ENCODE results near the gene PROCA1. TPM values are rescaled to one million over a fixed set of nuclear protein-coding genes. Genes with fewer than 3 reads are reported as not detected.

The PROCA1 gene
- total and polyA plus RNA-seq, 9 of the 15 experiments (the other 6 are each of a cell fraction or from before 2014, with no cell fraction given), result 0.78 to 16.2 (median 5.6) TPM

GRCh38 chr17:28720247-28720996 is 8.7 kb upstream of the PROCA1 start (continued):
- TF ChIP-seq ZBTB40 (IDR thresholded peaks at IDR 0.05) (no peak), ZBTB40 (CRISPR knock-in tag; IDR thresholded peaks at IDR 0.05) (no peak), XRCC5 (IDR thresholded peaks at IDR 0.05; ENCODE audit: low read depth, low read length) (no peak; the same call in 1 of the 2 replicates), PRMT5 (CRISPR knock-in tag; IDR thresholded peaks at IDR 0.05) (no peak), LEF1 (IDR thresholded peaks at IDR 0.05) (no peak), STAT5B (CRISPR knock-in tag; IDR thresholded peaks at IDR 0.05) (no peak), SUPT5H (IDR thresholded peaks at IDR 0.05) (peak; percentile 78), ZC3H4 (CRISPR knock-in tag; IDR thresholded peaks at IDR 0.05; ENCODE audit: borderline replicate concordance) (no peak), ZBTB12 (CRISPR knock-in tag; IDR thresholded peaks at IDR 0.05) (no peak), PML (IDR thresholded peaks at IDR 0.05; ENCODE audit: low read length) (0 out of 2 replicates have a peak, but pooled peaks have one; percentile 69), HIVEP1 (CRISPR knock-in tag; IDR thresholded peaks at IDR 0.05) (0 out of 2 replicates have a peak, but pooled peaks have one; percentile 23), PTRF (tag; IDR thresholded peaks at IDR 0.05) (no peak)
- TF ChIP-seq, protein P1, sequence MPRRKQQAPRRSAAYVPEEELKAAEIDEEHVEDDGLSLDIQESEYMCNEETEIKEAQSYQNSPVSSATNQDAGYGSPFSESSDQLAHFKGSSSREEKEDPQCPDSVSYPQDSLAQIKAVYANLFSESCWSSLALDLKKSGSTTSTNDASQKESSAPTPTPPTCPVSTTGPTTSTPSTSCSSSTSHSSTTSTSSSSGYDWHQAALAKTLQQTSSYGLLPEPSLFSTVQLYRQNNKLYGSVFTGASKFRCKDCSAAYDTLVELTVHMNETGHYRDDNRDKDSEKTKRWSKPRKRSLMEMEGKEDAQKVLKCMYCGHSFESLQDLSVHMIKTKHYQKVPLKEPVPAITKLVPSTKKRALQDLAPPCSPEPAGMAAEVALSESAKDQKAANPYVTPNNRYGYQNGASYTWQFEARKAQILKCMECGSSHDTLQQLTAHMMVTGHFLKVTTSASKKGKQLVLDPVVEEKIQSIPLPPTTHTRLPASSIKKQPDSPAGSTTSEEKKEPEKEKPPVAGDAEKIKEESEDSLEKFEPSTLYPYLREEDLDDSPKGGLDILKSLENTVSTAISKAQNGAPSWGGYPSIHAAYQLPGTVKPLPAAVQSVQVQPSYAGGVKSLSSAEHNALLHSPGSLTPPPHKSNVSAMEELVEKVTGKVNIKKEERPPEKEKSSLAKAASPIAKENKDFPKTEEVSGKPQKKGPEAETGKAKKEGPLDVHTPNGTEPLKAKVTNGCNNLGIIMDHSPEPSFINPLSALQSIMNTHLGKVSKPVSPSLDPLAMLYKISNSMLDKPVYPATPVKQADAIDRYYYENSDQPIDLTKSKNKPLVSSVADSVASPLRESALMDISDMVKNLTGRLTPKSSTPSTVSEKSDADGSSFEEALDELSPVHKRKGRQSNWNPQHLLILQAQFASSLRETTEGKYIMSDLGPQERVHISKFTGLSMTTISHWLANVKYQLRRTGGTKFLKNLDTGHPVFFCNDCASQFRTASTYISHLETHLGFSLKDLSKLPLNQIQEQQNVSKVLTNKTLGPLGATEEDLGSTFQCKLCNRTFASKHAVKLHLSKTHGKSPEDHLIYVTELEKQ (CRISPR knock-in tag; IDR thresholded peaks at IDR 0.05), result no peak
